T-helper 22 cell (primary cell): Measurements from ENCODE around the gene HEXIM1.

Experiments used
- DNase-seq: peaks from one replicate; pipeline ENCODE4 v3.0.0-alpha.2; 2020; ENCODE audit warnings: low read depth

The HEXIM1 gene

GRCh38 chr17:45146890-45147580, 1.2 kb upstream of the HEXIM1 start:
- DNase-seq = peak; percentile 46

GRCh38 chr17:45147581-45148182, 593 bp upstream of the HEXIM1 start:
- peak; percentile 60 for DNase-seq

- peak; percentile 55 for DNase-seq
Observed at GRCh38 chr17:45149037-45149668, 878 bp downstream of the HEXIM1 start.

- no peak for DNase-seq
Observed at GRCh38 chr17:45149669-45150664, 1.7 kb downstream of the HEXIM1 start.

- no peak for DNase-seq
Observed at GRCh38 chr17:45150911-45151809, 2.9 kb downstream of the HEXIM1 start.

GRCh38 chr17:45155029-45155428, 6.8 kb downstream of the HEXIM1 start:
- no peak for DNase-seq

- DNase-seq = no peak
Observed at GRCh38 chr17:45155483-45155882, 7.2 kb downstream of the HEXIM1 start.

- DNase-seq = no peak
Observed at GRCh38 chr17:45156242-45156641, 8.0 kb downstream of the HEXIM1 start.

GRCh38 chr17:45160447-45161287, 12.4 kb downstream of the HEXIM1 start:
- peak; percentile 44 for DNase-seq

GRCh38 chr17:45161288-45162024, 13.2 kb downstream of the HEXIM1 start, which contains the start of gene HEXIM2:
Gene HEXIM2, plus strand, starts transcription at chr17:45161875. Its CDS starts 919 bp downstream, at chr17:45162794.
- DNase-seq = peak; percentile 95

GRCh38 chr17:45162025-45162687, 13.9 kb downstream of the HEXIM1 start:
- DNase-seq = no peak

GRCh38 chr17:45164734-45165269, 16.5 kb downstream of the HEXIM1 start:
- no peak for DNase-seq

GRCh38 chr17:45168991-45169752, 20.9 kb downstream of the HEXIM1 start:
- no peak for DNase-seq

GRCh38 chr17:45170280-45170930, 22.1 kb downstream of the HEXIM1 start:
- DNase-seq = no peak

GRCh38 chr17:45170931-45171337, 22.7 kb downstream of the HEXIM1 start:
- no peak for DNase-seq

- no peak for DNase-seq
Observed at GRCh38 chr17:45171338-45172231, 23.3 kb downstream of the HEXIM1 start.
